Fibroblast of villous mesenchyme (primary cell): ENCODE data around the gene MED20. TPM values are rescaled to one million over a fixed set of nuclear protein-coding genes. Genes with fewer than 3 reads are reported as not detected.

Experiments
- DNase-seq: peaks from one replicate; pipeline ENCODE4 v3.0.0-alpha.2; 2010; ENCODE audit warnings: low read depth
- H3K4me3 ChIP-seq: 2 replicates; pipeline ENCODE4 v1.5.1; 2011; ENCODE audit warnings: low read depth, mild to moderate bottlenecking, low read length
- total RNA-seq: library from RNA; depleted of rRNA; stranded (reverse); fragments of >200 nt; gene quantifications from 2 replicates; pipeline ENCODE4 v1.2.3, GENCODE V29; 2012
- TF ChIP-seq, protein P1 (sequence below): IDR thresholded peaks from 2 replicates; pipeline ENCODE4 v1.5.1; 2012; ENCODE audit warnings: low read depth, mild to moderate bottlenecking, low read length; ENCODE audit not compliant: insufficient read depth

Gene MED20
- total RNA-seq, 1 donor: 40.2 TPM

DNA sequence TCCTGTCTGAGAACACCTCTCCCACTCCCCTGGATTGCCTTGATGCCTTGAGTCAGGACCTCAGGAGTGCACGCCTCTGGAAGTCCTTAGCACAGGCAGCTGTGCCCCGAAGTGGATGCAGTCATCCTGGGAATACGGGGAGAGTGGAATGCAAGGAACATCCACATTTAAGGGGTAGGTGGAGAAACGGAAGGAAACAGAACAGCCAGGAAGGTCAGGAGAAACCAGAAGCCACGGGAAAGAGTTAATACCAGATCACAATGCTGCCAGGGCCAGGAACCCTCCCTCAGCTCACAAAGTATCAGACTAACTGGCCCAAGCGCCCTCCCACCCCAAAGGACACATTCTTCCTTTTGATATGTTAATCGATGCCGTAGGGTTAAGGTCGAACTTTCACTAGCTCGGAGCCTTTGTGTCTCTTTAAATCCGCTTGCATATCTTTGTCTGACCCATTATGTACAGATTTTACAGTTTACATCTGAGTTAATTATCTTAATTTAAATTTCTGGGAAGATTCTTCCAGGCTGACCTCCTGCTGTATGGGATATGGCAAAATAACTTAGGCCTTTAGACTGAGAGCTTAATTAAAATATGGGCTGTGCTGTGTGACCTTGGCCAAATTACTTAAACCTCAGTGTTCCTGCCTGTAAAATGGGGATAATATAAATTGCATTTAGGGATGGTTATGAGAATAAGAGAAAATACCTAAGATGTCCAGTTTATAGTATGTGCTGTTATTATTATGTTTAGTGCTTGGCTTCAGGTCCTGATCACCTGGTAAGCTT is 44.7 kb upstream of the MED20 start:
- no peak overlapping the region for H3K4me3 ChIP-seq
- TF ChIP-seq, protein P1, sequence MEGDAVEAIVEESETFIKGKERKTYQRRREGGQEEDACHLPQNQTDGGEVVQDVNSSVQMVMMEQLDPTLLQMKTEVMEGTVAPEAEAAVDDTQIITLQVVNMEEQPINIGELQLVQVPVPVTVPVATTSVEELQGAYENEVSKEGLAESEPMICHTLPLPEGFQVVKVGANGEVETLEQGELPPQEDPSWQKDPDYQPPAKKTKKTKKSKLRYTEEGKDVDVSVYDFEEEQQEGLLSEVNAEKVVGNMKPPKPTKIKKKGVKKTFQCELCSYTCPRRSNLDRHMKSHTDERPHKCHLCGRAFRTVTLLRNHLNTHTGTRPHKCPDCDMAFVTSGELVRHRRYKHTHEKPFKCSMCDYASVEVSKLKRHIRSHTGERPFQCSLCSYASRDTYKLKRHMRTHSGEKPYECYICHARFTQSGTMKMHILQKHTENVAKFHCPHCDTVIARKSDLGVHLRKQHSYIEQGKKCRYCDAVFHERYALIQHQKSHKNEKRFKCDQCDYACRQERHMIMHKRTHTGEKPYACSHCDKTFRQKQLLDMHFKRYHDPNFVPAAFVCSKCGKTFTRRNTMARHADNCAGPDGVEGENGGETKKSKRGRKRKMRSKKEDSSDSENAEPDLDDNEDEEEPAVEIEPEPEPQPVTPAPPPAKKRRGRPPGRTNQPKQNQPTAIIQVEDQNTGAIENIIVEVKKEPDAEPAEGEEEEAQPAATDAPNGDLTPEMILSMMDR: no peak
- no peak for DNase-seq

DNA sequence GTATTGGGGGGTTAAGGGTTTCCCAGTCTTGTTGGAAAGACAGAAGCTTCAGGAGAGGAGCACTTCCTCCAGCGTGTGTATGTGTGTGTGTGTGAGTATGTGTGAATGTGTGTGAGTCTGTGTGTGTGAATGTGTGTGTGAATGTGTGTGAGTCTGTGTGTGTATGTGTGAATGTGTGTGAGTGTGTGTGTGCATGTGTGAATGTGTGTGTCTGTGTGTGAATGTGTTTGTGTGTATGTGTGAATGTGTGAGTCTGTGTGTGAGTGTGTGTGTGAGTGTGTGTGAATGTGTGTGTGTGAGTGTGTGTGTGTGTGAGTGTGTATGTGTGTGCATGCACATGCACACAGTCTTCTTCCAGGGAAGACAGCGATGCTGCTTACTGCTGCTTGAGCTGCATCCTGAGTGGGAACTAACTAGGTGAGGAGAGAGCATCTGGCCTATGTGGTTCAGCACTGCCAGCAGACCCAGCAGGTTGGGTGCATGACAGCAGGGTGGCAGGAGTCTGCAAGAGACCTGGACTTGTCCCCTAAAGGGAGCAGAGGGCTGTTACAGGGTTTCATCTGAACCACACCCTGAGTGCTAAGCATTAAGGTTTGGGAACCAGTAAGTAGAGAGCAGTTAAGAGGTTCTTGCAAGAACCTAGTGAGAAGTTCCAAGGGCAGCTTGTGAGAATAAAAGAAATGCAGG is 43.4 kb upstream of the MED20 start:
- TF ChIP-seq, protein P1: no peak
- no peak for DNase-seq
- no peak overlapping the region for H3K4me3 ChIP-seq

DNA sequence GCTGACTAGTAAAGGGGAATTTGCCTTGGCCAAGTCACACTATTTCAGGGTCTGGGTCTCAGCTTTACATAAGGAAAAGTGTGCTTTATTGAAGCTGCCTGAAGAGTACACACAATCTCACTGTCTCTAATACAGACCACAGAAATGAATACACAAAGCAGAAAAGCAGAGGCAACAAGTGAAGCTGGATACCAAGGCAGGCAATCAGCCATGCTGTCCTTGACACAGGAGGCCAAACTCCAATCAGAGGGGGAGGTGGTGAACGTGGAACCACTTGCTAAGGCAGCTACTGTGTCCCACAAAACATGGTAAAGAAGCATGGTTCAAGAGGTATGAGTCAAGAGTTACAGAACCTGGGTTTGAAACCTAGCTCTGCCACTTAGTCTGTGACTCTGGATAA is 42.4 kb upstream of the MED20 start:
- TF ChIP-seq, protein P1: no peak
- DNase-seq: no peak
- no peak overlapping the region for H3K4me3 ChIP-seq

DNA sequence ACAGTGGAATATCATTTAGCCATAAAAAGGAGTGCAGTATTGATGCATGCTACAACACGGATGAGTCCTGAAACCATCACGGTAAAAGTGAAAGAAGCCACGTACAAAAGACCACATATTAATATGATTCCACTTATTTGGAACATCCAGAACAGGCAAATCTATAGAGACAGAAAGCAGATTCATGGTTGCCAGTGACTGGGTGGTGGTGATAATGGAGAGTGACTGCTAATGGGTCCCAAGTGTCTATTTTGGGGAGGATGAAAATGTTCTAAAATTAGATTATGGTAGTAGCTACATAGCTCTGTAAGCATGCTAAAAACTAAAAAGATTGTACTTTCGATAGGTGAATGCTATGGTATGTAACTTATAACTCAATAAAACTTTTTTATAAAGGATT is 39.1 kb upstream of the MED20 start:
- TF ChIP-seq, protein P1: no peak
- no peak overlapping the region for H3K4me3 ChIP-seq
- no peak for DNase-seq

DNA sequence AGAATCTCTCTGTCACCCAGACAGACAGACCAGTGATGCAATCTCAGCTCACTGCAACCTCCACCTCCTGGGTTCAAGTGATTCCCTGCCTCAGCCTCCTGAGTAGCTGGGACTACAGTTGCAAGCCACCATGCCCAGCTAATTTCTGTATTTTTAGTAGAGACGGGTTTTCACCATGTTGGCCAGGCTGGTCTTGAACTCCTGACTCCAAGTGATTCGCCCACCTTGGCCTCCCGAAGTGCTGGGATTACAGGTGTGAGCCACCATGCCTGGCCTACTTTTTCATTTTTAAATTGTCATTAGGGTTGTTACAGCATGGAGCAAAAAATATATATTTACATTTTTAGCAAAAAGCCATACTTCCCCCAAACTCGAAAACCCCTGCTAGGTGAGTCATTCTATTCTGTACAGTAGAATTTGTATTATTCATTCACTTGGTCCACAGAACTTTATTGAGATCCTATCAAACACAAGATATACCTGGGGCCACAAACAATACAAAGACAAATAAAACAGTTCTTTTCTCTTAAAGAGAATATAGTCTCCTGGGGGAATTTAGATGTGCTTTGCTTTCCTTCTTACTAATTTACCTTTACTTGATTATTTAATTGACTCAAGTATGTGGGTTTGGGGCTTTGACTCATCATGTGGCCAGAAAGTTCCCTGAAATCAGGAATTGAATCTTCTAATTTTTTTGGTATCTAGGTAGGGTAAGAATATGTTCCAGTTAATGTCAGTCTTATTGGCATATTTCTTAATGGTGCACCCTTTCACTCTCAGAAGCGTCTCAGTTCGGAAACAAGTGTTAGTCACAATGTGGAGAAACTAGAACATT is 37.3 kb upstream of the MED20 start:
- H3K4me3 ChIP-seq: no peak overlapping the region
- no peak for DNase-seq
- TF ChIP-seq, protein P1: no peak

DNA sequence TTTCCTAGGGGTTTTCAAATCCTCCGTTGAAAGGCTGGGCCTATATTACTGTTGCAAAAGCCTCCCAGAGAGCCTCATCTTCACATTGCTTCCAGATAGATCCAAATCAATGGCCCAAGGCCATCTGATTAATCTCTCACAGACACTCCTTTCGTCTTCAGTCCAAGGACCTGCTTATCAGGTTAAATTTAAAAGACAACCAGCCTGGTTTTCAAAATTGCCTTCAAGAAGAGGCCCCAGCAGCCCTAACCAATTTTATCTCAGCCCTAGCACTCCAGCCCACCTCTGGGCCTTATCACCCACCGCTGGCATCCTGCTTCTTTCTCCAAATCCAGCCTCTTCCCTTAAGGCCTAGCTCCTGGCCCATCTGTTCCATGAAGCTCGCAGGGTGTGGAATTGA is 36.2 kb upstream of the MED20 start:
- H3K4me3 ChIP-seq: no peak overlapping the region
- no peak for DNase-seq
- TF ChIP-seq, protein P1: no peak
